ENCODE data around the gene EXOC4. TPM values are rescaled to one million over a fixed set of nuclear protein-coding genes. Genes with fewer than 3 reads are reported as not detected.

EXOC4 gene
- total and polyA plus RNA-seq, 2 donors (not counting 3 experiments of a cell fraction or from before 2014, with no cell fraction given) = 20.3 to 73.1 TPM

DNA sequence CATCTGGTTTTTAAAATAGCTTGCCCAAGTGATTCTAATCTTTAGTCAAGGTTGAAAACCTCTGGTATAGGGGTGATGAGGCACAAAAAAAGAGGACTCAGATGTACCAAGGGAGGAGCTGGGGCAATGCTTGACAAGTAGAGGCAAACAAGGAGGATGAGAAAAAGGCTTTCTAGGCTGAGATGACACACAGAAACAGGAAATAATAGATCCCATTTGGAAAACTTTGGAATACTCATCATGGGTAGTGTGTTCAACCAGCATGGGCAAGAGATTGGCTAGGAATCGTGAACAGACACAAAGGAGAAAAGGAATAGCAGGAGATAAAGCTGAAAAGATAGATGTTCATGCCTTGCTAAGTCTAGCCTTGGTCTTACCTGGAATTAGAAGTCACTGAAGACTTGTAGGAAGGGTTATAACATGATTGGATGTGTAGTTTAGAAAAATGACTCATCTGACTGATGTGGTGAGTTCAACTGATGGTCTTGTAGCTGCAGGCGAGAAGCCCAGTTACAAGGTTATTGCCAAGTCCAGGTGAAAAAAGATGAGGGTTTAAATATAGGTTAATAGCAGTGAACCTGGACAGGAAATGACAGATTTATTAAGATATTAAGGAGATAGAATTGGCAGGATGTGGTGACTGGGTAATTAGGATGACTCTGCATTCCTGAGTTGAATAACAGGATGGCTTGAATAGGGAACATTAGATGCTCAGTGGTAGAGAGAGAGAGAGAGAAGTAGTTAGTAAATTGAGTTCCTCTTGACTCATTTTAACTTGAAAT is 660.2 kb downstream of the EXOC4 start:
- ChIA-PET POLR2A (no interaction called here), CTCF (no interaction called here)
- Histone ChIP-seq H3K4me3 (replicated peaks in 1 of 3; ENCODE audit: insufficient read depth in 1 of 3, low read depth in 1 of 3, low read length in 3 of 3) (no peak overlapping the region), H3K9ac (replicated peaks; ENCODE audit: extremely low read depth, insufficient read depth, low read length) (no peak overlapping the region), H3K27ac (ENCODE audit: insufficient read depth, low read depth, low read length) (no peak overlapping the region), H3K27me3 (ENCODE audit: control insufficient read depth in 2 of 2, insufficient read depth in 2 of 2, low read length in 2 of 2) (no peaks in the 10 kb centered on the region), H3K9me1 (replicated peaks; ENCODE audit: control insufficient read depth, extremely low read depth, insufficient read depth, low read length) (no peaks in the 10 kb centered on the region), H3K4me1 (ENCODE audit: control insufficient read depth, extremely low read depth, insufficient read depth, low read length) (peaks cover 9% of the 10 kb centered on the region), H2AFZ (ENCODE audit: low read depth, low read length) (no peak overlapping the region), H3K79me2 (ENCODE audit: control insufficient read depth, insufficient read depth, low read length) (no peaks in the 10 kb centered on the region), H3K4me2 (ENCODE audit: insufficient read depth, low read length) (no peak overlapping the region), H3K36me3 (ENCODE audit: control insufficient read depth in 2 of 2, extremely low read depth in 1 of 2, insufficient read depth in 2 of 2, low read length in 2 of 2) (no peaks in the 10 kb centered on the region), H4K20me1 (replicated peaks; ENCODE audit: control insufficient read depth, extremely low read depth, insufficient read depth, low read length) (no peaks in the 10 kb centered on the region), H3K9me3 (replicated peaks; ENCODE audit: control insufficient read depth, insufficient read depth, low read length) (no peaks in the 10 kb centered on the region)
- FAIRE-seq (peak; percentile 61), DNase-seq (ENCODE audit: low read depth, low spot score) (peak; percentile 52)
- TF ChIP-seq JUN (IDR thresholded peaks at IDR 0.05; ENCODE audit: borderline replicate concordance, insufficient read depth, insufficient read length, low read depth) = peak; percentile 8
- TF ChIP-seq FOS (IDR thresholded peaks at IDR 0.05; ENCODE audit: borderline replicate concordance, insufficient read depth, low read length) = peak; percentile 79
- TF ChIP-seq, protein P1, sequence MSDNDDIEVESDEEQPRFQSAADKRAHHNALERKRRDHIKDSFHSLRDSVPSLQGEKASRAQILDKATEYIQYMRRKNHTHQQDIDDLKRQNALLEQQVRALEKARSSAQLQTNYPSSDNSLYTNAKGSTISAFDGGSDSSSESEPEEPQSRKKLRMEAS (IDR thresholded peaks at IDR 0.05; ENCODE audit: insufficient read depth, insufficient read length) = no peak
- TF ChIP-seq EZH2 (IDR thresholded peaks at IDR 0.05; ENCODE audit: borderline replicate concordance, low read depth, low read length, severe bottlenecking) = no peak
- TF ChIP-seq GATA2 (IDR thresholded peaks at IDR 0.05; ENCODE audit: insufficient read depth, insufficient read length, low read depth, low read length) = peak; percentile 38
- no peak for TF ChIP-seq MYC (IDR thresholded peaks at IDR 0.05; ENCODE audit: low read depth, low read length)
- peak; percentile 20 for TF ChIP-seq POLR2AphosphoS5 (IDR thresholded peaks at IDR 0.05; ENCODE audit: insufficient read depth, low read depth, low read length)
- dilution Hi-C loops (cut with MboI; ENCODE audit: extremely low pct_ligation_motif_present, low sequenced_read_pairs) = no loop called here
- BruUV-seq (replicated peaks) = no TSS peak
- intact Hi-C loops (cut with micrococcal nuclease) = no loop called here
